HG03432 (cell line): ENCODE data around the gene RNF44.

Experiments
- ATAC-seq: cut with Tn5 transposase; IDR thresholded peaks from one replicate; pipeline ENCODE4 v1.9.1; 2021; ENCODE audit warnings: mild to moderate bottlenecking, moderate library complexity; ENCODE audit not compliant: unreplicated experiment

RNF44 gene

DNA sequence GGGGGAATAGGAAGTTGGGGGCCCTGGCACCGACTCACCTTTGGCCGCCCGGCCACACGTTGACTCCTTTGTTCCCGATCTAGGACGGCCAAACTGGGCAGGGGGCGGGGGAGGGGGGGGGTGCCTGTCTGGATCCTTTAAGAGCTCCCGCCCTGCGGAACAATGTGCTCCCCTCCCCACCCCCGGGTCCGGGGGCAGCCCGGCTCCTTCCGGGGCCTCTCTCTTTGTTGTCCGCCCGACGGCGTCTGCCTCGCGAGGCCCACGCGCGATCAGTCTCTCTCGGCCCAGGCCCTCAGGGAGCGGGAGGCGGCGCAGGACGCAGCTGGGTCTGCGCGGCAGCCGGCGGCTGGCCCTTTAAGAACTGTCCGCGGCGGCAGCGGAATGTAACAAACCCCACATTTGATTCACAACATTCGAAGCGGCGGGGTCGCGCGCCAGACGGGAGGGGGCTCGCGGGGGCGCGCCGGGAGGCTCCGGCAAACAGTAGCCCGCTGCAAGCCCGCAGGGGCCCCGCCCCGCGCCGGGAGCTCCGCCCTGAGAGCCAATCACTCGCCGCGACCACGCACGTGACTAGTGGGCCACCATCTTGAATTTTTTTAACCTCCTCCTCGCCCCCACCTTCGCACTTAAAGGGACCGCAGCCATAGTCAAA lies at the start of gene RNF44:
Gene RNF44, minus strand, starts transcription at position 501 of the 652 bp plus-strand sequence. CDS start 4,930 bp downstream, outside the sequence.
- peak; percentile 58 for ATAC-seq

DNA sequence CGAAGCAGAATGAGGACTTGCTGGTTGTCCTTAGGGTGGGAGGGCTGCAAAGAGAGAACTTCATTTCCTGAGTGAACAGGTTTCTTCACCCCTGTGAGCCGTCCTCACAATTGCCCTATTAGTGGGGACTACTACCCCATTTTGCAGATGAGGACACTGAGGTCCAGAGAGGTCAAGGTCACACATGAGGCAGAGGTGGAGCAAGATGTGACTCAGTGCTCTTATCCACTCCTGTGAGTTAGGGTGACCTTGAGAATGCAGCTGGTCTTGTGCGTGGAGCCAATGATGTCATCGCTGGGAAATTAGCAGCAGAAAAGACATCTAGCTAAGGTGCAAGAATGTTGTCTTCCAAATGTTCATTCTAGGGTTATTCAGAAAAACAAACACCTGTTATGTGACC lies 45.9 kb upstream of the RNF44 start:
- ATAC-seq, result no peak

DNA sequence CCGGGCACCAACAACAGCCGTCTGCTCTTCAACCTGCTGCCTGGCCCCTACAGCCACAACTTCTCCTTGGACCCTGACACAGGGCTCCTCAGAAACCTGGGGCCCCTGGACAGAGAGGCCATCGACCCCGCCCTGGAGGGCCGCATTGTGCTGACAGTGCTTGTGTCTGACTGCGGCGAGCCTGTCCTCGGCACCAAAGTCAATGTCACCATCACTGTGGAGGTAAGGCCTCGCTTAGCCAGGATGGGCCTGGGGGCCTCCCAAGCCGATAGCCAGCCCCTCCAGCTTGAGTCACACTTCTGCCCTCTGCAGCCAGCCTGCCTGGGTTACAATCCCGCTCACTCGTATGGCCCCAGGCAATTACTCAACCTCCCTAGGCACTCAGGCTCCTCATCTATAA lies 44.2 kb upstream of the RNF44 start:
- ATAC-seq, result no peak

DNA sequence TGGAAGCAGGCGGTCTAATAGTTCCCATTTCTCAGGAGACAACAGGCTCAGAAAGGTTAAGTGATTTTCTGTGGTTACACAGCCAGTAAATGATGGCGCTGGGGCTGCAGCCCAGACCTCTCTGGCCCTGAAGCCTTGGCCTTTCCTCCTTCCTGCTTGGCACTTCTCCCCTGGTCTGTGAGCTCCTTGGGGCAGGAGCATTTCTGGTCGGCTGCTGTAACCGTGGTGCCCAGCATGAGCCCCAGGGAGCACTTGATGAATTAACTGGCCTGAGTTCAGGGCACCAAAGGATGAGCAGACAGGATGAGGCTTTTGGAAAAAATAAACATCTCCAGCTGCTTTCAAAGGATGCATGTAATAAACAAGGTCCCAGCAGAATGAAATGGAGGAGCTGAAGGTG lies 42.1 kb upstream of the RNF44 start:
- ATAC-seq, result no peak

DNA sequence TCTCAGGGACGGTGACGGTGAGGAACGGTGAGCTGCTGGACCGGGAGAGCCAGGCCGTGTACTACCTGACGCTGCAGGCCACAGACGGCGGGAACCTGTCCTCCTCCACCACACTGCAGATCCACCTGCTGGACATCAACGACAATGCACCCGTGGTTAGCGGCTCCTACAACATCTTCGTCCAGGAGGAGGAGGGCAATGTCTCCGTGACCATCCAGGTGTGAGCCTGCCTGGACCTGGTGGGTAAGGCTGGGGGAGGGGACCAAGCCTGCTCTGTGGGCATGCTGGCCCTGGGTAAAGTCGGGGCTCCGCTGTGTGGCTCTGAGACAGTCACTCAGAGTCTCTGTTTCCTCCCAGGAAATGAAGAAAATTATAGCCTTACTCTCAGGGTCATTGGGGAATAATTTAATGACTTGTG lies 41.2 kb upstream of the RNF44 start:
- ATAC-seq, result no peak

DNA sequence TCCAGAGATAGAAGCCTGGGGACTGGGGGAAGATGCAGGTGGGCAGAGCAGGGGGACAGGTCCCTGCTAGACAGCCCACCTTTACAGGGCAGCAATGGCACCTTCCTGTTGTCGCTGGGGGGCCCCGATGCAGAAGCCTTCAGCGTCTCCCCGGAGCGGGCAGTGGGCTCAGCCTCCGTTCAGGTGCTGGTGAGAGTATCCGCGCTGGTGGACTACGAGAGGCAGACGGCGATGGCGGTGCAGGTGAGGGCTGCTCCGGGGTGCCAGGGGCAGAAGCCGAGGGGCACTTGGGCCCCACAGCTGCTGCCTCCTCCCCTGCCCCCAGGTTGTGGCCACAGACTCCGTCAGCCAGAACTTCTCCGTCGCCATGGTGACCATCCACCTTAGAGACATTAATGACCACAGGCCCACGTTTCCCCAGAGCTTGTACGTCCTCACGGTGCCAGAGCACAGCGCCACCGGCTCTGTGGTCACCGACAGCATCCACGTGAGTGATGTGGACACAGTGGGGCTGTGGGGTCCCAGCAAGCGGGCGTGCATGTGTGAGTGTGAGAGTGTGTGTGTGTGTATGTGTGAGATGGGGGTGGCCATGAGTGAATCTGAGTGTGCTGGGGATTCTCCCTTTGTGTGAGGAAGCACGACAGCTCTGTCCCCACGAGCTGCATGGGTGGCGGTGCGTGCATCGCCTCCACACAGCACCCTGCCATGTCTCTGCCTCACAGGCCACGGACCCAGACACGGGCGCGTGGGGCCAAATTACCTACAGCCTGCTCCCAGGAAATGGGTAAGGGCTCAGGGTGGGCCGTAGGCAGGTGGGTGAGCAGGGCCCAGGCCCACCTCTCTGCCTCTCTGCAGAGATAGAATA lies 40.3 kb upstream of the RNF44 start:
- no peak for ATAC-seq

- no peak for ATAC-seq
Measured at GRCh38 chr5:176575488-176576422, 38.6 kb upstream of the RNF44 start.

- no peak for ATAC-seq
Measured at GRCh38 chr5:176575066-176575465, 37.9 kb upstream of the RNF44 start.

GRCh38 chr5:176574297-176574591 lies 37.0 kb upstream of the RNF44 start:
- no peak for ATAC-seq

DNA sequence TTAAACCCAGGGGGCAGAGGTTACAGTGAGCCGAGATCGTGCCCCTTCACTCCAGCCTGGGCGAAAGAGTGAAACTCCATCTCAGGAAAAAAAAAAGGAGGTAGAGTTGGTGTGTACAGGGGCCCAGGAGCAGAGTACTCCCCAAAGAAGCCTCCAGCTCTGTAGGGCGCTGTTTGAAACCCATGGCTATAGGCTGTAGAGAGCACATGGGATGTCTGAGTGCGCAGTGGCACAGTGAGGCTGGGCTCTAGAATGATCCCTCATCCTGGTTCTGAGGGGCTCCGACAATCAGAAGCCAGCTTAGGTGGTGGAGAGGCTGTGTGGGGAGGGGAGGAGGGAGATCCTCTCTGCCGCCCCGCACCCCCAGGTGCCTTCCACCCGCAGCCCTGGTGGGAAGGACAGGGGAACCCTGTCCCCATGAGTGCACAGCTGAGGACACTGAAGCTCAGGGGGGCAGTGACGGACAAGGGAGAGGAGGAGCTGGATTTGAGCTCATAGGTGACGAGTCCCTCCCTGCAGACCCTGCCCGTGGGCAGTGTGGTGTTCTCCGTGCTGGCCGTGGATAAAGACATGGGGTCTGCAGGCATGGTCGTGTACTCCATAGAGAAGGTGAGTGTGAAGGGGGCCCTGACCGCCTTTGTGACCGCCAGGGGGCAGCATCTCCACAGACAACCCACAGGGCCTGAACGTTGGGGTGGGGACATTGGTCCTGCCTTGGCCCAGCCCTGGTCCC lies 36.5 kb upstream of the RNF44 start:
- ATAC-seq, result peak; percentile 67

- no peak for ATAC-seq
Measured at GRCh38 chr5:176570044-176570443, 32.8 kb upstream of the RNF44 start.

GRCh38 chr5:176568657-176569056 lies 31.5 kb upstream of the RNF44 start:
- ATAC-seq, result no peak

- no peak for ATAC-seq
Measured at GRCh38 chr5:176565760-176566288, 28.6 kb upstream of the RNF44 start.

GRCh38 chr5:176564002-176564401 lies 26.8 kb upstream of the RNF44 start:
- ATAC-seq, result no peak

- no peak for ATAC-seq
Measured at GRCh38 chr5:176562189-176562588, 25.0 kb upstream of the RNF44 start.

DNA sequence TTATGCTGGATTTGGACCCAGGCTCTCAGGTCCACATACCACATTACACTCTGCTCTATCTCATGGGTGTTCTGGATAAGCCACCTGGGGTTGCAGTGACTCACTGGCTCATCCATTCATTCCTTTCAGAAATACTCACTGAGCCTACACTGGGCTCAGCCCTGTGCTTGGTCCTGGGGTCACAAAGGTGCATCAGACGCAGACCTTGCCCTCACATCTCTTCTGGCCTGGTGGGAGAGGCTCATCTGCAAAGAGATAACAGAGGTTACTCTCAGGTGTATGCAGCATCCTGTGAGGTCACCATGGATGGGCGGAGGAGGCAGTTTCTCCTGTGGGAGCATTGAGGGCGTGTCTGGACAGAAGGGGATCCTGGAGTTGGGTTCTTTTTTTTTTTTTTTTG lies 24.1 kb upstream of the RNF44 start:
- no peak for ATAC-seq

DNA sequence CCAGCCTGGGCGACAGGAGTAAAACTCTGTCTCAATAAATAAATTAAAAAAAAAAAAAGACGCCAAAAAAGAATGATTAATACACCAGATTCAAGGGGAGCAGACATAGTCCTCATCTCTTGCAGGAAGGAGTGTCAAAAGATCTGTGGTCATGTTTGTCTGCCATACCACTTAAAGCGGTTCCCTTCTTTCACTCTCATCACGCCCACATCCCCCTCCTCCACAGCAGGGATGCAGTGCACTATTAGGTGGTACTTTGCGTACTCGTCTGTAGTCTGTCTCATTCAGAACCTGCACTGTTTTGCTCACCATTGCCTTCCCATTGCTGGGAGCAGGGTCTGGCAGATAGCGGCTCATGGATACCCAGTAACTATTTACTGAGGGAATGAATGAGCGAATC lies 23.2 kb upstream of the RNF44 start:
- ATAC-seq, result no peak

- ATAC-seq, result no peak
Measured at GRCh38 chr5:176559683-176560082, 22.5 kb upstream of the RNF44 start.

- no peak for ATAC-seq
Measured at GRCh38 chr5:176557846-176558245, 20.6 kb upstream of the RNF44 start.

- ATAC-seq, result no peak
Measured at GRCh38 chr5:176553260-176554085, 16.3 kb upstream of the RNF44 start.
